ENCODE data around the gene CTDSPL2. TPM values are rescaled to one million over a fixed set of nuclear protein-coding genes. Genes with fewer than 3 reads are reported as not detected.

Gene CTDSPL2
- total and polyA plus RNA-seq, 10 of the 15 experiments (the other 5 are each of a cell fraction or from before 2014, with no cell fraction given), result 10.7 to 77.1 (median 44.9) TPM

- Histone ChIP-seq H3K9ac (ENCODE audit: control insufficient read depth, insufficient read depth, low read length) (no peak overlapping the region), H3K4me2 (ENCODE audit: control insufficient read depth, insufficient read depth) (no peak overlapping the region), H3K4me3 (no peak overlapping the region), H3K27me3 (replicated peaks in 1 of 2; ENCODE audit: control insufficient read depth in 2 of 2, insufficient read depth in 2 of 2, low read length in 1 of 2) (no peaks in the 10 kb centered on the region), H3K27ac (ENCODE audit: control insufficient read depth, insufficient read depth) (no peak overlapping the region), H4K20me1 (ENCODE audit: control insufficient read depth, insufficient read depth) (no peaks in the 10 kb centered on the region), H3K79me2 (ENCODE audit: control insufficient read depth, insufficient read depth, low read length) (no peaks in the 10 kb centered on the region), H3K36me3 (ENCODE audit: control insufficient read depth in 2 of 2, insufficient read depth in 2 of 2, low read length in 1 of 2) (peaks cover 2 to 14% of the 10 kb centered on the region in 2 experiments), H2AFZ (ENCODE audit: control insufficient read depth, low read depth, low read length) (no peak overlapping the region), H3K4me1 (ENCODE audit: control insufficient read depth, insufficient read depth, low read length) (no peaks in the 10 kb centered on the region), H3K9me3 (replicated peaks; ENCODE audit: control insufficient read depth, insufficient read depth, low read length) (no peaks in the 10 kb centered on the region)
- ChIA-PET SMC1A (ENCODE audit: uncharacterized antibody, unreplicated experiment) (no interaction called here), CTCF (interaction anchor here (0.6 kb wide), 1 partner anchor 242 kb away, joined by 3 read pairs; no protein-coding TSS in a partner anchor), POLR2A (no interaction called here), RAD21 (ENCODE audit: unreplicated experiment) (no interaction called here)
- in situ Hi-C loops (cut with MboI), result no loop called here
- TF ChIP-seq FOXM1 (IDR thresholded peaks at IDR 0.05; ENCODE audit: low read depth, low read length) (no peak), ZNF274 (IDR thresholded peaks at IDR 0.05; ENCODE audit: insufficient read depth, insufficient read length) (no peak), SIX5 (IDR thresholded peaks at IDR 0.05; ENCODE audit: low read depth, low read length, severe bottlenecking) (no peak), HDGF (IDR thresholded peaks at IDR 0.05) (no peak), SMAD5 (IDR thresholded peaks at IDR 0.05; ENCODE audit: low read depth) (no peak), RUNX3 (IDR thresholded peaks at IDR 0.05; ENCODE audit: low read length) (no peak), CHD2 (IDR thresholded peaks at IDR 0.05; ENCODE audit: borderline replicate concordance, low read depth, low read length) (no peak), SIN3A (IDR thresholded peaks at IDR 0.05; ENCODE audit: low read depth, low read length) (no peak), ATF7 (IDR thresholded peaks at IDR 0.05; ENCODE audit: low read depth) (no peak), ZSCAN29 (IDR thresholded peaks at IDR 0.05) (no peak), CHD1 (IDR thresholded peaks at IDR 0.05; ENCODE audit: low read depth, low read length) (no peak), CEBPB (IDR thresholded peaks at IDR 0.05; ENCODE audit: borderline replicate concordance in 1 of 2, low read depth in 2 of 2, low read length in 2 of 2) (no peak), JUNB (IDR thresholded peaks at IDR 0.05) (no peak), PRDM15 (CRISPR knock-in tag; IDR thresholded peaks at IDR 0.05) (no peak)
- TF ChIP-seq, protein P1, sequence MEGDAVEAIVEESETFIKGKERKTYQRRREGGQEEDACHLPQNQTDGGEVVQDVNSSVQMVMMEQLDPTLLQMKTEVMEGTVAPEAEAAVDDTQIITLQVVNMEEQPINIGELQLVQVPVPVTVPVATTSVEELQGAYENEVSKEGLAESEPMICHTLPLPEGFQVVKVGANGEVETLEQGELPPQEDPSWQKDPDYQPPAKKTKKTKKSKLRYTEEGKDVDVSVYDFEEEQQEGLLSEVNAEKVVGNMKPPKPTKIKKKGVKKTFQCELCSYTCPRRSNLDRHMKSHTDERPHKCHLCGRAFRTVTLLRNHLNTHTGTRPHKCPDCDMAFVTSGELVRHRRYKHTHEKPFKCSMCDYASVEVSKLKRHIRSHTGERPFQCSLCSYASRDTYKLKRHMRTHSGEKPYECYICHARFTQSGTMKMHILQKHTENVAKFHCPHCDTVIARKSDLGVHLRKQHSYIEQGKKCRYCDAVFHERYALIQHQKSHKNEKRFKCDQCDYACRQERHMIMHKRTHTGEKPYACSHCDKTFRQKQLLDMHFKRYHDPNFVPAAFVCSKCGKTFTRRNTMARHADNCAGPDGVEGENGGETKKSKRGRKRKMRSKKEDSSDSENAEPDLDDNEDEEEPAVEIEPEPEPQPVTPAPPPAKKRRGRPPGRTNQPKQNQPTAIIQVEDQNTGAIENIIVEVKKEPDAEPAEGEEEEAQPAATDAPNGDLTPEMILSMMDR (IDR thresholded peaks at IDR 0.05 in 2 of 3, conservative IDR thresholded peaks at IDR 0.05 in 1 of 3; ENCODE audit: control insufficient read depth in 2 of 3, extremely low read depth in 1 of 3, insufficient read depth in 1 of 3, low read depth in 3 of 3, low read length in 3 of 3), result no peak
- TF ChIP-seq, protein P2, sequence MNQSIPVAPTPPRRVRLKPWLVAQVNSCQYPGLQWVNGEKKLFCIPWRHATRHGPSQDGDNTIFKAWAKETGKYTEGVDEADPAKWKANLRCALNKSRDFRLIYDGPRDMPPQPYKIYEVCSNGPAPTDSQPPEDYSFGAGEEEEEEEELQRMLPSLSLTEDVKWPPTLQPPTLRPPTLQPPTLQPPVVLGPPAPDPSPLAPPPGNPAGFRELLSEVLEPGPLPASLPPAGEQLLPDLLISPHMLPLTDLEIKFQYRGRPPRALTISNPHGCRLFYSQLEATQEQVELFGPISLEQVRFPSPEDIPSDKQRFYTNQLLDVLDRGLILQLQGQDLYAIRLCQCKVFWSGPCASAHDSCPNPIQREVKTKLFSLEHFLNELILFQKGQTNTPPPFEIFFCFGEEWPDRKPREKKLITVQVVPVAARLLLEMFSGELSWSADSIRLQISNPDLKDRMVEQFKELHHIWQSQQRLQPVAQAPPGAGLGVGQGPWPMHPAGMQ (IDR thresholded peaks at IDR 0.05; ENCODE audit: borderline replicate concordance), result no peak
- no peak for FAIRE-seq
- intact Hi-C loops (cut with micrococcal nuclease; ENCODE audit: unreplicated experiment), result no loop called here
- no peak for ATAC-seq
- no peak for DNase-seq (ENCODE audit: low read depth, low spot score)
- WGBS (ENCODE audit: insufficient coverage, insufficient replicate concordance, low lambda C conversion rate, missing lambda C conversion rate), result 94% methylated on average over 8 of the region's 8 CpGs
- no TSS peak for BruUV-seq (replicated peaks)
These were observed 68.1 kb downstream of the CTDSPL2 start for GRCh38 chr15:44495562-44495961.

Measured in GM12878 (cell line).